Coronary artery (tissue), 2 donors: ENCODE measurements around the gene LILRA6.
"Not testable (repeated sequence)": the region's sequence is repeated elsewhere in the genome, so short reads cannot be mapped to it uniquely, and the experiment has no call there.

ENCODE experiments used
- DNase-seq: peaks from one replicate; pipeline ENCODE4 v3.0.0-alpha.2; 2017; ENCODE audit warnings: low spot score
- H3K27ac ChIP-seq, 2 donors: fragments of 200-600 bp; sonication (generic); one replicate each; pipeline ENCODE4 v1.5.1; 2016 to 2019
- H3K4me3 ChIP-seq: fragments of 200-600 bp; sonication (generic); 2 replicates; pipeline ENCODE4 v1.5.1; 2016; ENCODE audit warnings: mild to moderate bottlenecking, moderate library complexity
- CTCF ChIP-seq: fragments of 200-600 bp; sonication (generic); IDR thresholded peaks from one replicate; pipeline ENCODE4 v1.5.1; 2019; ENCODE audit warnings: antibody characterized with exemption

LILRA6 gene

DNA sequence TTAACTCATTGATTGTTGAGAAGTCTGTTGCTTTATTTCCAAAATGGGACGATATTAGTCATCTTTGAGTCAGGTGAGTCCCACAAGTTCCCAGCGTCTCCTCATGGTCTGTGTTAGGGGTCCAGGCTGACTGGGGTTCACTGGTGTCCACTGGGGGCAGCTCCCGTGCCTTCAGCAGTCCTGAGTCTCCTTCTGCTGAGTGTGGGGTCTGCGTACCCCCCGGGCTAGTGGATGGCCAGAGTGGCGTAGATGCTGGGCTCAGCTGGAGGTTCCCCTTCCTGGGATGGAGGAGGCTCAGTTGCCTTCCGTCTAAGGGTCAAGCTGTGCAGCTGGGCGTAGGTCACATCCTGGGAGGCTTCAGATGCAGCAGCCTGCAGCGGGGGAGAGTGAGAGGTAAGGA lies 25.7 kb downstream of the LILRA6 start:
- TF ChIP-seq CTCF, result no peak
- H3K27ac ChIP-seq, result no peak overlapping the region
- DNase-seq, result no peak
- H3K4me3 ChIP-seq, result no peak overlapping the region

GRCh38 chr19:54214734-54215133 lies 27.9 kb downstream of the LILRA6 start:
- not testable (repeated sequence) for DNase-seq, H3K4me3 ChIP-seq, H3K27ac ChIP-seq

DNA sequence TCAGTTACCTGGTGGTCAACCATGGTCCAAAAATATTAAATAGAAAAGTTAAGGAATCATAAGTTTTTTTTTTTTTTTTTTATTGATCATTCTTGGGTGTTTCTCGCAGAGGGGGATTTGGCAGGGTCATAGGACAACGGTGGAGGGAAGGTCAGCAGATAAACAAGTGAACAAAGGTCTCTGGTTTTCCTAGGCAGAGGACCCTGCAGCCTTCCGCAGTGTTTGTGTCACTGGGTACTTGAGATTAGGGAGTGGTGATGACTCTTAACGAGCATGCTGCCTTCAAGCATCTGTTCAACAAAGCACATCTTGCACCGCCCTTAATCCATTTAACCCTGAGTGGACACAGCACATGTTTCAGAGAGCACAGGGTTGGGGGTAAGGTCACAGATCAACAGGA lies 28.4 kb downstream of the LILRA6 start:
- H3K27ac ChIP-seq, H3K4me3 ChIP-seq, DNase-seq: not testable (repeated sequence)

GRCh38 chr19:54211235-54211634 lies 31.4 kb downstream of the LILRA6 start:
- H3K4me3 ChIP-seq, result no peak overlapping the region
- no peak overlapping the region for H3K27ac ChIP-seq
- no peak for TF ChIP-seq CTCF
- DNase-seq, result no peak

GRCh38 chr19:54209811-54210494 lies 32.6 kb downstream of the LILRA6 start:
- Histone ChIP-seq H3K4me3 (peak overlapping the region; percentile 25), H3K27ac (peak overlapping the region; percentile 69 to 82)
- DNase-seq, result no peak
- no peak for TF ChIP-seq CTCF

- no peak for DNase-seq
- TF ChIP-seq CTCF, result no peak
- peak overlapping the region; percentile 69 to 82 for H3K27ac ChIP-seq
- H3K4me3 ChIP-seq, result peak overlapping the region; percentile 25
Measured at GRCh38 chr19:54209058-54209810, 33.4 kb downstream of the LILRA6 start.

DNA sequence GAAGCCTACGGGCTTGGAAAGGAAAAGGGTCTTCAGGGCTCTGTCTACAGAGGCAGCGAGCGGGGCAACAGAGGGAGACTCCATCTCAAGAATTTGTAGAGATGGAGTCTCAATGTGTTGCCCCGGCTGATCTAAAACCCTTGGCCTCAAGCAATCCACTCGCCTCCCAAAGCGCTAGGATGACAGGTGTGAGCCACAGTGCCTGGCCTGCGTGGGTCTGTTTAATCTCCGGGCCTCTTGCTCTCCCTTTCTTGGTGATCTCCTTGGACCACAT lies 33.9 kb downstream of the LILRA6 start:
- H3K4me3 ChIP-seq, result no peak overlapping the region
- H3K27ac ChIP-seq, result peak overlapping the region; percentile 69 to 82
- no peak for DNase-seq
- no peak for TF ChIP-seq CTCF

GRCh38 chr19:54207983-54208783 lies 34.4 kb downstream of the LILRA6 start:
- no peak for DNase-seq

More at GRCh38 chr19:54207983-54208783, 34.4 kb downstream of the LILRA6 start:
- TF ChIP-seq CTCF, result no peak
- H3K4me3 ChIP-seq, result no peak overlapping the region
- peak overlapping the region; percentile 69 to 82 for H3K27ac ChIP-seq
